Gastrocnemius medialis (tissue), 4 donors: Measurements from ENCODE around the gene ARID1B. TPM values are rescaled to one million over a fixed set of nuclear protein-coding genes. Genes with fewer than 3 reads are reported as not detected.

Source experiments
- microRNA-seq, 2 donors: library from miRNA; unstranded; fragments of <30 nt; microRNA quantifications; one replicate each; pipeline ENCODE4, GENCODE V29; 2016; ENCODE audit warnings: borderline replicate concordance in 2 of 2
- total RNA-seq, 4 donors: library from RNA; depleted of rRNA; stranded (reverse); fragments of >200 nt; gene quantifications; one replicate each; pipeline versions ENCODE4 v1.1.0 to v1.2.3, GENCODE V29; 2016

Gene ARID1B
- total RNA-seq, 4 donors from 2014 or later, result 54.9 to 75.3 (median 62.0) TPM

Small RNAs within 50 kb of the gene (microRNA-seq; reads per million reads assigned to microRNA genes)
- 0 reads per million in 2 donors for gene MIR4466
